ENCODE data around the gene GLB1L2.

GRCh38 chr11:134376150-134376921 lies 44.5 kb downstream of the GLB1L2 start:
- no peak for TF ChIP-seq POLR2A (IDR thresholded peaks at IDR 0.05; ENCODE audit: low read depth, low read length)
- no peak for TF ChIP-seq POLR2AphosphoS5 (IDR thresholded peaks at IDR 0.05; ENCODE audit: low read depth, low read length)
- TF ChIP-seq SPI1 (IDR thresholded peaks at IDR 0.05; ENCODE audit: low read depth, low read length): no peak
- TF ChIP-seq TAF1 (IDR thresholded peaks at IDR 0.05; ENCODE audit: low read depth, low read length): no peak
- no peak for TF ChIP-seq POU2F2 (IDR thresholded peaks at IDR 0.05; ENCODE audit: low read depth, low read length)
